Measurements from ENCODE around the gene SLC5A9. TPM values are rescaled to one million over a fixed set of nuclear protein-coding genes. Genes with fewer than 3 reads are reported as not detected.
"Not testable (repeated sequence)": the region's sequence is repeated elsewhere in the genome, so short reads cannot be mapped to it uniquely, and the experiment has no call there.

SLC5A9 gene
- total RNA-seq, 1 donor from 2014 or later, result not detected

DNA sequence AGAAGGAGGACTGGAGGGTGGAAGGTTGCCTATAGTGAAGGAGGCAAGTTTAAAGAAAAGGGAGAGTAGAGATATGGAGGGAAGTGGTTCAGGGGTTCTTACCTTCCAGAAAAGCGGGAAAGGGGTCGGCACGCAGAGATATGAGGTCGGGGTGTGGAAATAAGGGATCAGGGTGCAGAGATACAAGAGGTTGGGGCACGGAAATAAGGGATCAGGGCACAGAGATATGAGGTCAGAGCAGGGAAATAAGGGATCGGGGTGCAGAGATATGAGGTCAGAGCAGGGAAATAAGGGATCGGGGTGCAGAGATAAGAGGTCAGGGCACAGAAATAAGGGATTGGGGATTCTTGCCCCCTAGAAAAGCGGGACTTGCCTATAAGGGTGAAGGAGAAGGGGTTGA is 9.1 kb upstream of the SLC5A9 start:
- DNase-seq (ENCODE audit: extremely low read depth, low read depth, low spot score), result not testable (repeated sequence)

DNA sequence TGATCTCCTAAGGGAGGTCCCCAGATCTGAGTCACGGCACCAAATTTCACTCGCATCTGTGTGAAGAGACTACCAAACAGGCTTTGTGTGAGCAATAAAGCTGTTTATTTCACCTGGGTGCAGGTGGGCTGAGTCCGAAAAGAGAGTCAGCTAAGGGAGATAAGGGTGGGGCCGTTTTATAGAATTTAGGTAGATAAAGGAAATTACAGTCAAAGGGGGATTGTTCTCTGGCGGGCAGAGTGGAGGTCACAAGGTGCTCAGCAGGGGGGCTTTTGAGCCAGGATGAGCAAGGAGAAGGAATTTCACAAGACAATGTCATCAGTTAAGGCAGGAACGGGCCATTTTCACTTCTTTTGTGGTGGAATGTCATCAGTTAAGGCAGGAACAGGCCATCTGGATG is 8.2 kb upstream of the SLC5A9 start:
- not testable (repeated sequence) for DNase-seq (ENCODE audit: extremely low read depth, low read depth, low spot score)

DNA sequence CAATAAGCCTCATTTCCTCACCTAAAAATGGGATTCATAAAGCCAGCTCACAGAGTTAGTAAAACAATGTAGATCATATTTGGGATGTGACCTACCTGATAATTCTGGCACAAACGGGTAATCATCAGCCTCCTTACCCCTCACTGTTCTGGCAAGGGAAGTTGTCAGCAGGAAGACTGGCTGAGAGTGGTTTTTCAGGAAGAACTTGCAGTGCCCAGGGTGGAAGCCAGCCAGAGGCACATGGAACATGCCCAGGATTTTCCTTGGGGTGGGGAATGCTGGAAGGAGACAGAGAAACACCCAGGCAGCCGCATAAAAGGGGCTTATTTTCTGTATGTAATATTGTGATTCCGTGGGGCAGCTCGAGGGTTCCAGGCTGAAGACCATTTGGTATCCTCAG is 7.7 kb upstream of the SLC5A9 start:
- no peak for DNase-seq (ENCODE audit: extremely low read depth, low read depth, low spot score)

DNA sequence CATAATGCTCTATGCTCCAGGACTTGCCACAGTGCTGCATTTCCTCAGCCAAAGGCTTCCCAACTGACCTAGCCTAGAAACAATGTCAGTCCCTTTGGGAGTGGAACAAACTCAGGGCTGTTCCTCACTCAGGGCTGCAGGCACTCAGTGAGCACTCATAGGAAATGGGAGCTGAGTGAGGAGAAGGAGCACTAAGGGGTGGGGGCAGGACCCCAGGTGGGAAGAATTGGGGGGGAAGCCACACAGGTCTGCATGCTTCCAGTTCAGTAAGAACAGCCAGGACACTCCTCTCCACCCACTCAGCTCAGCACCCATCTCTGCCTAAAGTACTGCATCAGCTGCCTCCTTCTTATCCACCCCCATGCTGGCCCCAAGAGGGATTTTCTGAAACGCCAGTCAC is 7.3 kb upstream of the SLC5A9 start:
- DNase-seq (ENCODE audit: extremely low read depth, low read depth, low spot score), result no peak

DNA sequence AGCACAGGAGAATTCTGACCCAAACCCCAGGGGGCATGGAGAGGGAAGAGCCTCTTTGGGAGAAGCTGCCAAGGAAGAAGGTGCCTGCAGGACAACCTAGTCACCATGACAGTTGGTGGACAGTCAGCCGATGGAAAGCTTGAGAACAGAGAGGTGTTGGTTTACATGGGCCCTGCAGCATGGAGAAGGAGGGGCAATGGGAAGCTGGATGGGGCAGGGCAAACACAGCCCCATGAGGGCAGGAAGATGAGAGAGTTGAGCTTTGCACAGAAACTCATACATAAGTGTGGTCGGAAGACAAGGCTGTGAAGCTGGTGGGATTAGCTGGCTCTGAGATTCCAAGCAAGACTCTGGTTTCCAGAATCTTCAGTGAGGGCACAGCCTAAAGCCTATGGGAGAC is 6.6 kb upstream of the SLC5A9 start:
- DNase-seq (ENCODE audit: extremely low read depth, low read depth, low spot score), result no peak

DNA sequence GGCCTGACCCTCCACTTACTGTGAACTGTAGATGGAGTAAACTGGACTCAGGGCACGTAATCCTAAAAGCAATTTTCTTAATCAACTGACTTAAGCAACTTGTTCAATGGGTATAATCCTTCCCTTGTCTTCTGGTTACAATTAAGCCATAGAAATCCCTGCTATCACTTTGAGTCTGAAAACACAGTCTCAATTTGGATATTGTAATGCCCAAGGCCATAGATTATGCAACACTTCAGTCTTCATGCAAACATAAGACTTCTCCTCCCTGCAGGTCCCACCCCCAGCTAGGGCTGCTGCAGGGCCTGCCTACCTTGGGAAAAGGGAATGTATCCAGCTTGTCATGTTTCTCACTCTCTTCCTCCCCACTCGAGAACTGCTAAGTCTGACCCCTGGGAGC is 6.2 kb upstream of the SLC5A9 start:
- no peak for DNase-seq (ENCODE audit: extremely low read depth, low read depth, low spot score)

DNA sequence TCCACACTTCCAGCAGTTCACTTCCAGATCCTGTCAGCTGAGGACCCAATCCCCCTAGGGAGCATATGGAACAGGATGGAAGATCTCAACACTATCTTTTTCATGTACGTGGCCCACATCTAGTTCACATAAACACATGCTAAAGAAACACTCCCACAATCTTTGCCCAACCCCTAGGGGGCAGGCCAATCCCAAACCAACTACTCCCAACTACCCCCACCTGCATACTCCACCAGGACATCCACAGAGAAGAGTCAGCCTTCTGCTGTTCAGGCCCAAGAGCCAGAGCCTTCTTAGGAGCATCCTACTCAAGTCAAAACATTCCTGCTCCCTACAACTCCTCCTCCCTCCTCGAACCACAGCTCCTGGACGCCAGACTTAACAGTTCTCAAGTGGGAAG is 5.6 kb upstream of the SLC5A9 start:
- no peak for DNase-seq (ENCODE audit: extremely low read depth, low read depth, low spot score)

DNA sequence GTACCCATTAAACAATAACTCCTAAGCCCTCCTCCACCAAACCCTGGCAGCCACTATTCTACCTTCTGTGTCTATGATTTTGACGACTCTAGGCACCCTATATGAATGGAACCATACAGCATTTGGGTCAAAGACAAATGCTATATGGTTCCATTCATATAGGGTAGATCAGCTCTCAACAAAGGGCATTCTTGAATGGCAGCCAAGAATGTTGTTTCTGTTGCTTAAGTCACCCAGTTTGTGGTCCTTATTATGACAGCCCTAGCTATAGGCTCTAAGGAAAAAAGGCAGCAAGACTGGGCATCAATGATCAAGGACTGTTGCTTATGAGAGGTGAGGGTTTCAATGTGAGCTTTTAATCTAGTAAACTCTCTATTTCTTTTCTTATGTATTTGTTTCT is 4.7 kb upstream of the SLC5A9 start:
- DNase-seq (ENCODE audit: extremely low read depth, low read depth, low spot score), result no peak

DNA sequence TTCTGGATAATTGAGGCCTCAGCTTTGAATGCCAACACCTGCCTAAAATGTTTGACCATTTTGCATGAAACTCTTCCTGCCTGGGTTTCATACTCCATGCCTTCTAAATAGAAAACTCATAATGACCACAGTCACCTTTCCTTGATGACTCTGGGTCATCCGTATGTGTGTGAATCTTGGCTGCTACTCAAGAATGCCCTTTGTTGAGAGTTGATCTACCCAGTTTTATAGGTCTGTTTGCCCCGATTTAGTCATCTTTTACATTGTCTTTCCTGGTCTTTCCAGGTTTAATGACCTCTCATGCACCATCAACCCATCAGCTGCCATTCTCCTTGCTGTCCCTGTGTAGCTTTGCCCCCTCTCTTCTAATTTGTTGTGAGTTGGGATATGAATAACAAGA is 2.7 kb upstream of the SLC5A9 start:
- DNase-seq (ENCODE audit: extremely low read depth, low read depth, low spot score), result no peak

DNA sequence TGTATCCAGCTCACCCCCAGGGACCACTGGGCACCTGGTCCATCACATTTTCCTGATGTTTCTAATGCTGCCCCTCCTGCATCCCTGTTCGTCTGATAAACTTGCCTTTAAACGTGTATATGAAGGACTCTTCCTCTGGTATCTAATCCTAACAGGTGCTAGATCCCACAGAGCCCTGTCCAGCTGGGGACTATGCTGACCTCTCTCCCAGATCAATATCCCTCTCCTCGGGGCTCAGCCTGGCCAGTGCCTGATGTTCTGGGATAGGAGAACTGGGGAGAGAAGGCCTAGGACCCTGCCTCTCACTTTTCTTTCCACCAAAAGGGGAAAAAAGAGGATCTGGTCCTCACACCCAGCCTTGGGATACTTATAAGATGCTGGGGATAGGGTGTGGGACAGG is 1.4 kb upstream of the SLC5A9 start:
- no peak for DNase-seq (ENCODE audit: extremely low read depth, low read depth, low spot score)

DNA sequence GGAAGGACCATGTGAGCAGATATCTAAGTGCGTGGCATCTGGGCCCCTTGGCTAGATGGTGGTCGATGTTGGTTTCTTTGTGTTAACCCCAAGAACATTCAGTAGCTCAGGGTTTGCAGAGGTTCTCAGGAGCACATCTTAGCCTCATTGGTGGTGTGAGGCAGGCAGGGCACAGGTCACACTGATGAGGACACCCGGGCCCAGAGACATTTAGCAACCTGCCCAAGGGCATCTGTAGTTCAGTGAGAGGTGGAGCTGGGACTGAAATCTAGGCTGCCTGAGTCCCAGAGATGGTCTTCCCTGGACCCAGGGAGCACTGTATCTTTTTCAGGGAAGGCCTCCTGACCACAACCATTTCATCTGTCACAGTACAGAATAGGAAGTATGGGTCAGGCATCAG is 859 bp upstream of the SLC5A9 start:
- DNase-seq (ENCODE audit: extremely low read depth, low read depth, low spot score), result no peak

DNA sequence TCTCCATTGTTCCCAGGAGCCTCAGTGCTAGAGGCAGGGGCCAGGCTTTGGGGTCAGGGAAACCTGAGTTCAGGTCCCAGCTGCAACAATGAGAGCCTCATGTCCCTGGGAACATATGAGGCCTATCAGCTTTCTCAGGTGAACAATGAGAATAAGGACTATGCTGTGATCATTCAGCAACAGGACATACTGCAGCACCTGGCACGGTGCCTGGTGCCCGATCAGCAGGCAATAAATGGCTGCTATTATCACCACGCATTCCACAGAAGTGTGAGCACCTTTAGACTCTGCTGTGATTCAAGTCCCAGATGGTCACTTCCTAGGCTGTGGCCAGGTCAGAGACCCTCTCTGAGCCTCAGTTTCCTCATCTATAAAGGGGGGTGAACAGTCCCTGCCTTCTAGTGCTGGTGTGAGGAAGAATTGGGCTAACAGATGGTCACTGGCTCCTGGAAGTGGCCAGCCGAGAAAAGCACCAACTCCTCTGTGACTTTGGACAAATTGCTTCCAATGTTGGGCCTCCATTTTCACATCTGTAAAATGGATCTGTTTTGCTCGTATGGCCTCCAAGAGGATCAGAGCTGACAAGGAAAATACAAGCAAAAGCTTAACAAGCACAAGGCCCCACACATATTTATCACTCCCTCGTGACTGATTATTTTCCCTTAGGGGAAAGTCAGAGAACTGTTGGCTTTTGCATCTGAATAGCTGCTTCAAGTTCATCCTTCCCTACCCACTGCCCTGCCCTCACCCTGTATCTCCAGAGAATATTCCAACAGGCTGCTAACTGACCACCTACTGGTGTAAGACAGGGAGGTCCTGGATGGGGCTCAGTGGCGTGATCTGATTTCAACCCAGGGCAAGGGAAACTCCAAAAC is 1.1 kb downstream of the SLC5A9 start:
- no peak for DNase-seq (ENCODE audit: extremely low read depth, low read depth, low spot score)

DNA sequence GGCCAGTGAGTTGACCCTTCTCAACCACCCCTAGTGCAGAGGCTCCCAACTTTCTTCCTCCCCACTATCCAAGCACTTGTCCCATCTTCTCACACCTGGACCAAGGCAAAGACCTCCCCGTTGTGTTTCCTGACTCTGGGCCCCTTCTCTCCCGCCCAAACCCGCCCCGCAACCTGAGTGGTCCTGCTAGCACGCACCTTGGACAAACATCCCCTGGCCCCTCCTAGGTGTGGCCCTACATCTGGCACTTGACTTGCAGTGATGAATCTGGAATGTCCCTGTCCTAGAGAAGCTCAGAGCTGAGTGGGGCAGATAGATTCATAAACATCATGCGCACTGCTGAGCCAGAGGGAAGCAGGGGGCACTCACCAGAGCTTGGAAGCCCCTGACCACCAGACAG is 2.3 kb downstream of the SLC5A9 start:
- no peak for DNase-seq (ENCODE audit: extremely low read depth, low read depth, low spot score)

DNA sequence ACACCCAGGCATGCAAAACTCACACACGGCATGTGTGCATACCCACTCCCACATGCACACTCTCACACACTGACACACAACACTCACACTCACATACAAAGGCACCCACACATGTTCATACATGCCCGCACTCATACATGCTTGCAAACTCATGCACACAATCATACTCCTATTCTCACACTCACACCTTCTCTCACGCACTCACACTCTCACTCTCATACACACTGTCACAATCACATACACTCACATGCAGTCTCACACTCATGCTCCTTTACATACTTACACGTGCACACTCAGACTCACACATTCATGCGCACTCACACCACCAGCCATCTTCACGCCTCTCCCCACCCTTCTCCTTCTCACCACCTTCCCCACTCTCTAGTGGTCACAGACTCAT is 3.1 kb downstream of the SLC5A9 start:
- DNase-seq (ENCODE audit: extremely low read depth, low read depth, low spot score), result no peak

DNA sequence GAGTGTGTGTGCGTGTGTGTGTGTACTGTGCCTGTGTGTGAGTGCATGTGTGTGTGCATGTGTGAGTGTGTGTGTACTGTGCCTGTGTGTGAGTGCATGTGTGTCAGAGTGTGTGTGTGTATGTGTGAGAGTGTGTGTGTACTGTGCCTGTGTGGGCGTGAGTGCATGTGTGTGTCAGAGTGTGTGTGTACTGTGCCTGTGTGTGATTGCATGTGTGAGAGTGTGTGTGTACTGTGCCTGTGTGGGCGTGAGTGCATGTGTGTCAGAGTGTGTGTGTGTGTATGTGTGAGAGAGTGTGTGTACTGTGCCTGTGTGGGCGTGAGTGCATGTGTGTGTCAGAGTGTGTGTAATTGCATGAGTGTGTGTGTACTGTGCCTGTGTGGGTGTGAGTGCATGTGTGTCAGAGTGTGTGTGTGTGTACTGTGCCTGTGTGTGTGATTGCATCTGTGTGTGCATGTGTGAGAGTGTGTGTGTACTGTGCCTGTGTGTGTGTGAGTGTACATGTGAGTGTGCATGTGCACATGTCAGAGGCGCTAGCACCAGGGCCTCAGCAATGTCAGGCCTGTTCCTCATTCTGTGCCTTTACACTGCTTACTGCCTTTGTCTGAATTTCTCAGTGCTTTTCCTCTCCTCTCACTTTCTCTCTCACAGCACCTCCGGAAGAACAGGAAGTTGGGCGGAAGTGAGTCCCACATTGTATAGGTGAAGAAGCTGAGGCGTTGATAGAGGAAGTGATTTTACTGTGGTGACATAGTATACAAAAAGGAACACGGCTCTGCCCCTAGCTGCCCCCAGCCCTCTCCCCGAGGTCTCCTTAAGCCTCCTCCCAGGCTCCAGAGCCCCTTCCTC is 4.9 kb downstream of the SLC5A9 start:
- DNase-seq (ENCODE audit: extremely low read depth, low read depth, low spot score), result no peak

DNA sequence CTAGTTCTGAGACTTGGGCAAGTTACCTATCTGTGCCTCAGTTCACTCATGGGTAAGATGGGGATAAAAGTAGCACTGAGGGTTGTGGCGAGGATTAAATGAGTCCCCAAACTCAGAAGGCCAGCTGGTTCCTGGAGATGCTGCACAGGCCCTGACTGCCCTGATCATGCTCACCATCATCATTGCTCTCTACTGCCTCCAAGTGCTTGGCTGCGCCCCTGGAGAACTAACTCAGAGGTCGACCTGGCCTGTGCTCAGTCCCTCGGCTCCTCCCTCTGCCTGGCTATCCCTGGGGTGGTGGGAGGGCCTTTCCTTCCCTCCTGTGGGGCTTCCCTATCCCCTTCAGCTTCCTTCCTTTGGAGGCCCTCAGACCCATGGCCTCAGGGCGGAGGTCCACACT is 5.6 kb downstream of the SLC5A9 start:
- DNase-seq (ENCODE audit: extremely low read depth, low read depth, low spot score), result no peak

DNA sequence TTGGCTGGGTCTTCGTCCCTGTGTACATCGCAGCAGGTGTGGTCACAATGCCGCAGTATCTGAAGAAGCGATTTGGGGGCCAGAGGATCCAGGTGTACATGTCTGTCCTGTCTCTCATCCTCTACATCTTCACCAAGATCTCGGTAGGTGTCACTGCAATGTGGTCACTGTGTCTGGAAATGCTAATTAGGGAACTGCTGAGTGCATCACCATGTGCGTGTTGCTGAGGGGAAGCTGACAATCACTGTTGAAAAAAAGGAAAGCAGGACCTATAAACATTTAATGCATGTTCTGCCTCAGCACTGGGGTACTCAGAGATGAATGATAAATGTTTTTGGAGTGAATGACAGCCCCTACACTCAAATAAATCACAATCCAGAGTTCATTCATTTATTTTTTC is 6.8 kb downstream of the SLC5A9 start:
- DNase-seq (ENCODE audit: extremely low read depth, low read depth, low spot score), result no peak

DNA sequence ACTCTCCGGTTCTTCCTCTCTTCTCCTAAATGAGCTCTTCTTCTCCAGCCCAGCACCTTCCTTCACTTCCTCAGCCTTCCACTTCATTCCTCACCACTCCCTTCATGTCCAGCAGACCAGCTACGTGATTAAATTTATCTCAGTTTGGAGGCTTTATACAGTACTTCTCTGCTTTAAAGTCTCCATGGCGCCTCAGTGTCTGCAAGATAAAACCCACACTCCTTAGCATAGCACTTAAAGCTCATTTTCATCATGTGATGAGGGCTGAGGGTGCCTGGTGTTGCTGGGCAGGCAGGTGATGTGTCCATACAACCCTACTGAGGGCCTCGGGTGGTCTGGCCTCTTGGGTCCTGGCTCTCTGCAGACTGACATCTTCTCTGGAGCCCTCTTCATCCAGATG is 7.7 kb downstream of the SLC5A9 start:
- no peak for DNase-seq (ENCODE audit: extremely low read depth, low read depth, low spot score)

DNA sequence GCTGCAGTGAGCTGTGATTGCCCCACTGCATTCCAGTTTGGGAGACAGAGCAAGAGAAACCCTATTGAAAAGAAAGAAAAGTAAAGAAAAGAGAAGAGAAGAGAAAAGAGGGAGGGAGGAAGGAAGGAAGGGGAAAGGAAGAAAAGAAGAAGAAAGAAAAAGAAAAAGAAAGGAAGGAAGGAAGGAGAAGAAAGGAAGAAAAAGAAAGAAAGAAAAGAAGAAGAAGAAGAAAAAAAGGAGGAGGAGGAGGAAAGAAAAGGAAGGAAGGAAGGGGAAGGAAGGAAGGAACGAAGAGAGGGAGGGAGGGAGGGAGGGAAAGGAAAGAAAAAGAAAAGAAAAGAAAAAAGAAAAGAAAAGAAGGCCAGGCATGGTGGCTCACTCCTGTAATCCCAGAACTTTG is 10.2 kb downstream of the SLC5A9 start:
- no peak for DNase-seq (ENCODE audit: extremely low read depth, low read depth, low spot score)

DNA sequence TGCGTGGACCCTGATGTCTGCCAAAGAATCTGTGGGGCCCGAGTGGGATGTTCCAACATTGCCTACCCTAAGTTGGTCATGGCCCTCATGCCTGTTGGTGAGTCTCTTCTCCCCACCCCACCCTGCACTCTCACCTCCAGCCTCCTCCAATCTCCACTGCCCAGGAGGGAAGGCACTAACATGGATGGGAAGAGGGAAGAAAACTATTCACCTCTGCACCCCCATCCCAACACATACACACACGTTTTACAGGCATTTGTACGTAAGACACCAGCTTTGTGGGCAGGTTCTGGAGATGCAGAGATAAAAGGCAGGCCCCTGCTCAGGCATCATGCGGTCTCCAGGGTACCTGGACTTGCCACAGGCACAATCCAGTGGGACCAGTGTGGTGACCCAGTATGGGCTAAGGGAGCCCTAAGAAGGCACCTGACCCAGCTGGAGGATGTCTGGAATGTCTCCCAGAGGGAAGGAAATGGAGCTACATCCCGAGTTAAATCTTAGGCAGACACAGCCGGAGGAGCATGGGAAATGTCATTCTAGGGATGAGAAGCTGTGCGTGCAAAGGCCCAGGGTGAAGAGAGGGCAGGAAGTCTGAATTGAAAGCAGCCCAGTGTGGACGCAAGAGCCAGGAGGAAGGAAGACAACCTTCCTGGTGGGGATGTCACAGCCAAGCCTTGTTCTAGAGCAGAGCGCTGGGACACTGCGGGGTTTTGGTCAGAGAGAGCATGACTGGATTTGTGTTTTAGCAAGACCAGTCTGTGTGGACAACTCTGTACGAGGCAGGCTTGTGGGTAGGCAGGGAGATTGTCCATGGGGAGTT is 11.4 kb downstream of the SLC5A9 start:
- DNase-seq (ENCODE audit: extremely low read depth, low read depth, low spot score), result no peak

DNA sequence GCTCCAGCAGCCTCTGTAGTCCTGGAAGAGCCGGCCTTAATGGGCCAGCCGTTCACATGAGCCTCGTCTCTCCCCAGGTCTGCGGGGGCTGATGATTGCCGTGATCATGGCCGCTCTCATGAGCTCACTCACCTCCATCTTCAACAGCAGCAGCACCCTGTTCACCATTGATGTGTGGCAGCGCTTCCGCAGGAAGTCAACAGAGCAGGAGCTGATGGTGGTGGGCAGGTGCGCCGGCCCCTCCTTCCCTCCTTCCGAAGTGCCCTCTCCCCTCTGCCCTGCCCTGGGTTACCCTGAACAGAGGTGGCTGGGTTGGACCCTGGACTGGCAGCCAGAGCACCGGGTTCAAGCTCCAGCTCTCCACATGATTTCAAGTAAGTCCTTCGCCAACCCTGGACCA is 13.1 kb downstream of the SLC5A9 start:
- DNase-seq (ENCODE audit: extremely low read depth, low read depth, low spot score), result no peak

Data from glomerular endothelial cell (primary cell).